OCI-LY1 (cell line): ENCODE measurements around the gene HPCAL1.

Experiments
- CTCF ChIP-seq: fragments of 200-600 bp; sonication (generic), shearing (Covaris generic); IDR thresholded peaks from 2 replicates; pipeline ENCODE4 v1.5.1; 2017; ENCODE audit warnings: mild to moderate bottlenecking, antibody characterized with exemption, low read length, moderate library complexity, mixed read lengths
- EZH2 ChIP-seq: fragments of 200-600 bp; sonication (generic), shearing (Covaris generic); IDR thresholded peaks from 2 replicates; pipeline ENCODE4 v1.8.0; 2017; ENCODE audit warnings: borderline replicate concordance, mixed run types, mild to moderate bottlenecking, antibody characterized with exemption, low read length, moderate library complexity, mixed read lengths

- no peak for TF ChIP-seq CTCF
- no peak for TF ChIP-seq EZH2
Observed at GRCh38 chr2:10288606-10289005, 14.1 kb upstream of the HPCAL1 start.
